Measurements from ENCODE around the gene FBXL7.

FBXL7 gene

GRCh38 chr5:15844871-15845270 is 344.9 kb downstream of the FBXL7 start:
- Histone ChIP-seq H3K9ac (ENCODE audit: low read depth, low read length, poor library complexity, severe bottlenecking) (no peak overlapping the region), H4K20me1 (ENCODE audit: insufficient read depth, low read length, poor library complexity, severe bottlenecking) (no peaks in the 10 kb centered on the region), H3K79me2 (ENCODE audit: insufficient read depth, low read length) (no peaks in the 10 kb centered on the region), H3K4me1 (ENCODE audit: insufficient read depth, low read length, poor library complexity, severe bottlenecking) (no peaks in the 10 kb centered on the region), H3F3A (ENCODE audit: low read depth) (no peaks in the 10 kb centered on the region), H3K4me3 (ENCODE audit: low read length, poor library complexity, severe bottlenecking) (no peak overlapping the region), H2AFZ (ENCODE audit: low read length) (no peak overlapping the region), H3K36me3 (ENCODE audit: insufficient read depth, low read length) (no peaks in the 10 kb centered on the region), H3K9me2 (replicated peaks; ENCODE audit: low read depth, low read length) (no peaks in the 10 kb centered on the region), H3K27me3 (ENCODE audit: insufficient read depth, low read length, poor library complexity, severe bottlenecking) (no peaks in the 10 kb centered on the region), H3K4me2 (ENCODE audit: low read depth, low read length, poor library complexity, severe bottlenecking) (no peak overlapping the region), H3K9me3 (ENCODE audit: insufficient read depth, low read depth, low read length) (no peaks in the 10 kb centered on the region)
- TF ChIP-seq EZH2phosphoT487 (IDR thresholded peaks at IDR 0.05; ENCODE audit: borderline replicate concordance) = no peak
- TF ChIP-seq CTCF (conservative IDR thresholded peaks at IDR 0.05; ENCODE audit: low read length) = no peak

- Histone ChIP-seq H3K4me2 (ENCODE audit: low read depth, low read length, poor library complexity, severe bottlenecking) (no peak overlapping the region), H3K36me3 (ENCODE audit: insufficient read depth, low read length) (no peaks in the 10 kb centered on the region)
- TF ChIP-seq EZH2phosphoT487 (IDR thresholded peaks at IDR 0.05; ENCODE audit: borderline replicate concordance) = no peak
- TF ChIP-seq CTCF (conservative IDR thresholded peaks at IDR 0.05; ENCODE audit: low read length) = no peak
Measured at GRCh38 chr5:15850536-15850935, 350.6 kb downstream of the FBXL7 start.

GRCh38 chr5:15850939-15851341 is 351.0 kb downstream of the FBXL7 start:
- TF ChIP-seq EZH2phosphoT487 (IDR thresholded peaks at IDR 0.05; ENCODE audit: borderline replicate concordance) (no peak), CTCF (conservative IDR thresholded peaks at IDR 0.05; ENCODE audit: low read length) (no peak)
- Histone ChIP-seq H3K4me3 (ENCODE audit: low read length, poor library complexity, severe bottlenecking) (no peak overlapping the region), H4K20me1 (ENCODE audit: insufficient read depth, low read length, poor library complexity, severe bottlenecking) (no peaks in the 10 kb centered on the region), H3K4me1 (ENCODE audit: insufficient read depth, low read length, poor library complexity, severe bottlenecking) (no peaks in the 10 kb centered on the region), H3F3A (ENCODE audit: low read depth) (no peaks in the 10 kb centered on the region), H3K79me2 (ENCODE audit: insufficient read depth, low read length) (no peaks in the 10 kb centered on the region), H3K36me3 (ENCODE audit: insufficient read depth, low read length) (no peaks in the 10 kb centered on the region), H3K4me2 (ENCODE audit: low read depth, low read length, poor library complexity, severe bottlenecking) (no peak overlapping the region), H2AFZ (ENCODE audit: low read length) (no peak overlapping the region), H3K9me2 (replicated peaks; ENCODE audit: low read depth, low read length) (no peaks in the 10 kb centered on the region), H3K27me3 (ENCODE audit: insufficient read depth, low read length, poor library complexity, severe bottlenecking) (no peaks in the 10 kb centered on the region), H3K9me3 (ENCODE audit: insufficient read depth, low read depth, low read length) (no peaks in the 10 kb centered on the region), H3K9ac (ENCODE audit: low read depth, low read length, poor library complexity, severe bottlenecking) (no peak overlapping the region)

More at GRCh38 chr5:15850536-15850935, 350.6 kb downstream of the FBXL7 start:
- Histone ChIP-seq H3K9me3 (ENCODE audit: insufficient read depth, low read depth, low read length) (no peaks in the 10 kb centered on the region), H2AFZ (ENCODE audit: low read length) (no peak overlapping the region), H3K9ac (ENCODE audit: low read depth, low read length, poor library complexity, severe bottlenecking) (no peak overlapping the region), H3K27me3 (ENCODE audit: insufficient read depth, low read length, poor library complexity, severe bottlenecking) (no peaks in the 10 kb centered on the region), H3K4me3 (ENCODE audit: low read length, poor library complexity, severe bottlenecking) (no peak overlapping the region), H3F3A (ENCODE audit: low read depth) (no peaks in the 10 kb centered on the region), H3K4me1 (ENCODE audit: insufficient read depth, low read length, poor library complexity, severe bottlenecking) (no peaks in the 10 kb centered on the region), H3K9me2 (replicated peaks; ENCODE audit: low read depth, low read length) (no peaks in the 10 kb centered on the region), H3K79me2 (ENCODE audit: insufficient read depth, low read length) (no peaks in the 10 kb centered on the region), H4K20me1 (ENCODE audit: insufficient read depth, low read length, poor library complexity, severe bottlenecking) (no peaks in the 10 kb centered on the region)
